Measurements from ENCODE around the gene C16orf89. TPM values are rescaled to one million over a fixed set of nuclear protein-coding genes. Genes with fewer than 3 reads are reported as not detected.

C16orf89 gene
- polyA plus RNA-seq, 3 donors = not detected

- peaks cover 0 to 6% of the 10 kb centered on the region in 2 donors for H3K9me3 ChIP-seq (replicated peaks in 1 of 2; ENCODE audit: control insufficient read depth in 1 of 2, insufficient read depth in 1 of 2, low read length in 2 of 2)
- no peak overlapping the region for H3K4me3 ChIP-seq (replicated peaks in 1 of 3; ENCODE audit: low read depth in 2 of 3, low read length in 3 of 3)
- no peaks in the 10 kb centered on the region for H3K36me3 Mint-ChIP-seq
- WGBS (ENCODE audit: insufficient coverage) = 55% methylated on average over 1 of the region's 4 CpGs
- no peak for TF ChIP-seq CTCF (IDR thresholded peaks at IDR 0.05)
- H3K4me2 ChIP-seq (replicated peaks; ENCODE audit: extremely low read depth, low read length, poor library complexity, severe bottlenecking) = no peak overlapping the region
- H3K27ac Mint-ChIP-seq = no peak overlapping the region
- no peak overlapping the region for H3K4me3 Mint-ChIP-seq
- no peaks in the 10 kb centered on the region for H3K79me2 ChIP-seq (ENCODE audit: insufficient read depth, low read length)
- no peak overlapping the region for H3K9ac ChIP-seq (ENCODE audit: insufficient read depth, low read length, poor library complexity, severe bottlenecking)
- H2AFZ ChIP-seq (ENCODE audit: insufficient read depth, low read depth, low read length, poor library complexity, severe bottlenecking) = no peak overlapping the region
- H3K4me1 ChIP-seq (ENCODE audit: control insufficient read depth in 1 of 2, insufficient read depth in 2 of 2, low read length in 2 of 2) = no peaks in the 10 kb centered on the region
- H3K9me3 Mint-ChIP-seq = peaks cover 0 to 4% (median 0%) of the 10 kb centered on the region in 7 donors
- peaks cover 2 to 12% (median 4%) of the 10 kb centered on the region in 3 donors for H3K27me3 Mint-ChIP-seq (ENCODE audit: low read depth in 3 of 3)
- no peaks in the 10 kb centered on the region for H3K36me3 ChIP-seq (replicated peaks in 1 of 2; ENCODE audit: control insufficient read depth in 1 of 2, insufficient read depth in 2 of 2, low read length in 2 of 2)
- H3K27me3 ChIP-seq (ENCODE audit: control insufficient read depth in 2 of 2, insufficient read depth in 2 of 2, low read length in 2 of 2) = no peaks in the 10 kb centered on the region
- no peak for DNase-seq
- intact Hi-C loops (cut with micrococcal nuclease) = no loop called here
- no peaks in the 10 kb centered on the region for H3K4me1 Mint-ChIP-seq
- H4K20me1 ChIP-seq (ENCODE audit: insufficient read depth, low read length) = no peaks in the 10 kb centered on the region
- no peak overlapping the region for H3K27ac ChIP-seq (ENCODE audit: low read depth in 1 of 2, low read length in 2 of 2)
These were observed 50.4 kb downstream of the C16orf89 start for GRCh38 chr16:5015351-5015750.

- Mint-ChIP-seq H3K36me3 (no peaks in the 10 kb centered on the region), H3K9me3 (peaks cover 0 to 4% (median 0%) of the 10 kb centered on the region in 7 donors), H3K4me3 (no peak overlapping the region), H3K27me3 (ENCODE audit: low read depth in 3 of 3) (peaks cover 2 to 19% (median 6%) of the 10 kb centered on the region in 3 donors), H3K27ac (no peak overlapping the region), H3K4me1 (no peaks in the 10 kb centered on the region)
- Histone ChIP-seq H3K9ac (ENCODE audit: insufficient read depth, low read length, poor library complexity, severe bottlenecking) (no peak overlapping the region), H3K4me3 (replicated peaks in 1 of 3; ENCODE audit: low read depth in 2 of 3, low read length in 3 of 3) (no peak overlapping the region), H3K27ac (ENCODE audit: low read depth in 1 of 2, low read length in 2 of 2) (no peak overlapping the region), H2AFZ (ENCODE audit: insufficient read depth, low read depth, low read length, poor library complexity, severe bottlenecking) (no peak overlapping the region), H3K27me3 (ENCODE audit: control insufficient read depth in 2 of 2, insufficient read depth in 2 of 2, low read length in 2 of 2) (no peaks in the 10 kb centered on the region), H3K4me1 (ENCODE audit: control insufficient read depth in 1 of 2, insufficient read depth in 2 of 2, low read length in 2 of 2) (no peaks in the 10 kb centered on the region), H4K20me1 (ENCODE audit: insufficient read depth, low read length) (no peaks in the 10 kb centered on the region), H3K4me2 (replicated peaks; ENCODE audit: extremely low read depth, low read length, poor library complexity, severe bottlenecking) (no peak overlapping the region), H3K79me2 (ENCODE audit: insufficient read depth, low read length) (no peaks in the 10 kb centered on the region), H3K36me3 (replicated peaks in 1 of 2; ENCODE audit: control insufficient read depth in 1 of 2, insufficient read depth in 2 of 2, low read length in 2 of 2) (no peaks in the 10 kb centered on the region), H3K9me3 (replicated peaks in 1 of 2; ENCODE audit: control insufficient read depth in 1 of 2, insufficient read depth in 1 of 2, low read length in 2 of 2) (peaks cover 0 to 6% of the 10 kb centered on the region in 2 donors)
- no peak for TF ChIP-seq CTCF (IDR thresholded peaks at IDR 0.05)
- no peak for DNase-seq
- 92% methylated on average over 3 of the region's 6 CpGs for WGBS (ENCODE audit: insufficient coverage)
- intact Hi-C loops (cut with micrococcal nuclease) = no loop called here
These were observed 52.9 kb downstream of the C16orf89 start for GRCh38 chr16:5012887-5013286.

Measured in CD14-positive monocyte (primary cell).